DND-41 (cell line): ENCODE measurements around the gene PPA2.

Experiments used
- CTCF ChIP-seq: IDR thresholded peaks from 2 replicates; pipeline ENCODE4 v1.5.1; 2012; ENCODE audit warnings: borderline replicate concordance, low read length, moderate library complexity, mild to moderate bottlenecking; ENCODE audit not compliant: poor library complexity, severe bottlenecking; ENCODE audit errors: extremely low read depth
- EZH2 ChIP-seq: IDR thresholded peaks from 3 replicates; pipeline ENCODE4 v1.6.1; 2012; ENCODE audit warnings: borderline replicate concordance, low read depth, mild to moderate bottlenecking, moderate library complexity, low read length, inconsistent platforms; ENCODE audit not compliant: severe bottlenecking

- TF ChIP-seq CTCF (no peak), EZH2 (no peak)
These were observed 81.0 kb downstream of the PPA2 start for GRCh38 chr4:105392858-105393257.
